Endometrial microvascular endothelial cells (primary cell): ENCODE results near the gene CETN3. TPM values are rescaled to one million over a fixed set of nuclear protein-coding genes. Genes with fewer than 3 reads are reported as not detected.

Experiments used
- in situ Hi-C: cut with HindIII; loops from 2 replicates; pipeline ENCODE4 v1.10.0; 2017; ENCODE audit warnings: low sequenced_read_pairs, low pct_unique_long_range_greater_than_20kb; ENCODE audit errors: inconsistent ontology term
- total RNA-seq: library from RNA; depleted of rRNA; stranded (reverse); fragments of >200 nt; gene quantifications from one replicate; pipeline ENCODE4 v1.2.3, GENCODE V29; 2015; ENCODE audit errors: inconsistent ontology term

The CETN3 gene
- 14.7 TPM for total RNA-seq

- in situ Hi-C loops: no loop called here
Observed at GRCh38 chr5:90409318-90410177, at the start of gene CETN3. Gene CETN3, minus strand, starts transcription at chr5:90409756. Its CDS starts 95 bp downstream, at chr5:90409661.

- in situ Hi-C loops: no loop called here
Observed at GRCh38 chr5:90446961-90447360, 37.4 kb upstream of the CETN3 start.

- in situ Hi-C loops: no loop called here
Observed at GRCh38 chr5:90440644-90441043, 31.1 kb upstream of the CETN3 start.

GRCh38 chr5:90438100-90438499 lies 28.5 kb upstream of the CETN3 start:
- in situ Hi-C loops: no loop called here

GRCh38 chr5:90437663-90438062 lies 28.1 kb upstream of the CETN3 start:
- in situ Hi-C loops: no loop called here

GRCh38 chr5:90434116-90434714 lies 24.7 kb upstream of the CETN3 start:
- in situ Hi-C loops: no loop called here

GRCh38 chr5:90424245-90424644 lies 14.7 kb upstream of the CETN3 start:
- in situ Hi-C loops: no loop called here

- in situ Hi-C loops: no loop called here
Observed at GRCh38 chr5:90421136-90421535, 11.6 kb upstream of the CETN3 start.

GRCh38 chr5:90418214-90418613 lies 8.7 kb upstream of the CETN3 start:
- in situ Hi-C loops: no loop called here

- in situ Hi-C loops: no loop called here
Observed at GRCh38 chr5:90410178-90410762, 714 bp upstream of the CETN3 start.

GRCh38 chr5:90408571-90409317 lies 812 bp downstream of the CETN3 start:
- in situ Hi-C loops: no loop called here

GRCh38 chr5:90406466-90406865 lies 3.1 kb downstream of the CETN3 start:
- in situ Hi-C loops: no loop called here

GRCh38 chr5:90402521-90403255 lies 6.9 kb downstream of the CETN3 start:
- in situ Hi-C loops: no loop called here

- in situ Hi-C loops: no loop called here
Observed at GRCh38 chr5:90399251-90399650, 10.3 kb downstream of the CETN3 start.

GRCh38 chr5:90398726-90399125 lies 10.8 kb downstream of the CETN3 start:
- in situ Hi-C loops: no loop called here

GRCh38 chr5:90395005-90395404 lies 14.6 kb downstream of the CETN3 start:
- in situ Hi-C loops: no loop called here

- in situ Hi-C loops: no loop called here
Observed at GRCh38 chr5:90390928-90391327, 18.6 kb downstream of the CETN3 start.

- in situ Hi-C loops: no loop called here
Observed at GRCh38 chr5:90390326-90390725, 19.2 kb downstream of the CETN3 start.

- in situ Hi-C loops: no loop called here
Observed at GRCh38 chr5:90387508-90387907, 22.0 kb downstream of the CETN3 start.
